SKM-1 (cell line): ENCODE results near the gene MAS1.
"Not testable (repeated sequence)": the region's sequence is repeated elsewhere in the genome, so short reads cannot be mapped to it uniquely, and the experiment has no call there.

Source experiments
- DNase-seq: peaks from one replicate; lab custom pipeline; 2025; ENCODE audit not compliant: unreplicated experiment; lab: John Stamatoyannopoulos, UW

Gene MAS1

GRCh38 chr6:159915397-159915796 lies 24.6 kb downstream of the MAS1 start:
- no peak for DNase-seq

- DNase-seq = no peak
Observed at GRCh38 chr6:159916237-159916636, 25.4 kb downstream of the MAS1 start.

- no peak for DNase-seq
Observed at GRCh38 chr6:159916752-159917151, 26.0 kb downstream of the MAS1 start.

GRCh38 chr6:159919011-159919511 lies 28.3 kb downstream of the MAS1 start:
- no peak for DNase-seq

- no peak for DNase-seq
Observed at GRCh38 chr6:159919800-159920199, 29.0 kb downstream of the MAS1 start.

- not testable (repeated sequence) for DNase-seq
Observed at GRCh38 chr6:159924150-159924549, 33.4 kb downstream of the MAS1 start.

- DNase-seq = no peak
Observed at GRCh38 chr6:159926542-159927203, 35.9 kb downstream of the MAS1 start.

- no peak for DNase-seq
Observed at GRCh38 chr6:159929819-159930218, 39.0 kb downstream of the MAS1 start.

- no peak for DNase-seq
Observed at GRCh38 chr6:159931112-159931511, 40.3 kb downstream of the MAS1 start.

GRCh38 chr6:159931846-159932245 lies 41.1 kb downstream of the MAS1 start:
- no peak for DNase-seq

- DNase-seq = no peak
Observed at GRCh38 chr6:159933077-159933476, 42.3 kb downstream of the MAS1 start.

GRCh38 chr6:159934181-159934580 lies 43.4 kb downstream of the MAS1 start:
- DNase-seq = no peak

- no peak for DNase-seq
Observed at GRCh38 chr6:159935065-159935464, 44.3 kb downstream of the MAS1 start.

- DNase-seq = no peak
Observed at GRCh38 chr6:159935633-159936032, 44.8 kb downstream of the MAS1 start.

GRCh38 chr6:159939591-159940016 lies 48.8 kb downstream of the MAS1 start:
- no peak for DNase-seq
